IMR-90 (cell line): ENCODE measurements around the gene ZSCAN5A. TPM values are rescaled to one million over a fixed set of nuclear protein-coding genes. Genes with fewer than 3 reads are reported as not detected.

Source experiments
- ATAC-seq: fragments of 200-7000 bp; cut with Tn5 transposase; 2 replicates; pipeline ENCODE4 v1.9.1; 2020; ENCODE audit warnings: low read depth, mild to moderate bottlenecking, moderate library complexity
- BruUV-seq: library from RNA; stranded (reverse); fragments of 400-500 nt; replicated peaks from 2 replicates; lab custom pipeline; 2021; lab: Mats Ljungman, UMichigan
- CTCF ChIA-PET: fragments of 300-600 bp; formaldehyde crosslinking; extraction: SDS; loops from one replicate; lab custom pipeline; 2021; ENCODE audit warnings: antibody characterized with exemption; lab: Yijun Ruan, JAX
- POLR2A ChIA-PET: fragments of 300-600 bp; sonication (Branson Sonifier 250); formaldehyde crosslinking; loops from one replicate; lab custom pipeline; 2022; ENCODE audit warnings: antibody characterized with exemption; ENCODE audit not compliant: unreplicated experiment; lab: Charles Lee
- DNase-seq: peaks from one replicate; pipeline ENCODE4 v3.0.0; 2013
- H2AFZ ChIP-seq: replicated peaks from 2 replicates; pipeline ENCODE3; 2013; ENCODE audit warnings: low read length, mild to moderate bottlenecking; ENCODE audit not compliant: poor library complexity
- H2AK5ac ChIP-seq: 2 replicates; pipeline ENCODE4 v1.6.1; 2013; ENCODE audit warnings: low read depth, low read length, inconsistent platforms
- H2AK9ac ChIP-seq: replicated peaks from 2 replicates; pipeline ENCODE3; 2013; ENCODE audit warnings: mild to moderate bottlenecking, low read depth, low read length, moderate library complexity; ENCODE audit not compliant: poor library complexity
- H2BK120ac ChIP-seq: 2 replicates; pipeline ENCODE4 v1.6.1; 2013; ENCODE audit warnings: low read depth, low read length, inconsistent platforms
- H2BK15ac ChIP-seq: 3 replicates; pipeline ENCODE4 v1.6.1; 2013; ENCODE audit warnings: low read depth, low read length, inconsistent platforms
- H2BK20ac ChIP-seq: 2 replicates; pipeline ENCODE4 v1.6.1; 2013; ENCODE audit warnings: low read depth, mild to moderate bottlenecking, inconsistent platforms, low read length, moderate library complexity
- H2BK5ac ChIP-seq: 2 replicates; pipeline ENCODE4 v1.6.1; 2013; ENCODE audit warnings: mild to moderate bottlenecking, low read depth, low read length, inconsistent platforms; ENCODE audit not compliant: poor library complexity, severe bottlenecking
- H3K14ac ChIP-seq: replicated peaks from 2 replicates; pipeline ENCODE4 v1.6.1; 2013; ENCODE audit warnings: low read depth, low read length, inconsistent platforms
- H3K18ac ChIP-seq: 2 replicates; pipeline ENCODE4 v1.6.1; 2013; ENCODE audit warnings: low read depth, low read length, control low read depth
- H3K23ac ChIP-seq: 2 replicates; pipeline ENCODE4 v1.6.1; 2013; ENCODE audit warnings: low read depth, low read length, inconsistent platforms
- H3K27ac ChIP-seq: 2 replicates; pipeline ENCODE4 v1.5.1; 2013; ENCODE audit warnings: mild to moderate bottlenecking, control low read depth, low read length; ENCODE audit not compliant: insufficient read depth
- H3K27me3 ChIP-seq: 2 replicates; pipeline ENCODE4 v1.6.1; 2013; ENCODE audit warnings: low read length; ENCODE audit not compliant: control insufficient read depth, insufficient read depth
- H3K36me3 ChIP-seq: 2 replicates; pipeline ENCODE4 v1.6.1; 2013; ENCODE audit warnings: low read length, mixed read lengths; ENCODE audit not compliant: control insufficient read depth, insufficient read depth
- H3K4ac ChIP-seq: 2 replicates; pipeline ENCODE4 v1.6.1; 2013; ENCODE audit warnings: low read depth, low read length, inconsistent platforms
- H3K4me1 ChIP-seq: 2 replicates; pipeline ENCODE4 v1.6.1; 2013; ENCODE audit warnings: low read length, mixed read lengths; ENCODE audit not compliant: control insufficient read depth, insufficient read depth
- H3K4me2 ChIP-seq: 2 replicates; pipeline ENCODE4 v1.6.1; 2013; ENCODE audit warnings: low read depth, mild to moderate bottlenecking, control low read depth, low read length, moderate library complexity
- H3K4me3 ChIP-seq: 2 replicates; pipeline ENCODE4 v1.5.1; 2013; ENCODE audit warnings: low read depth, mild to moderate bottlenecking, control low read depth, low read length, moderate library complexity; ENCODE audit not compliant: insufficient read depth
- H3K56ac ChIP-seq: 2 replicates; pipeline ENCODE4 v1.6.1; 2013; ENCODE audit warnings: low read length, inconsistent platforms; ENCODE audit not compliant: insufficient read depth; ENCODE audit errors: extremely low read depth
- H3K79me1 ChIP-seq, 2 experiments: 2 replicates each; pipeline ENCODE4 v1.6.1; 2013; ENCODE audit warnings: low read length in 2 of 2, inconsistent platforms in 1 of 2, low read depth in 1 of 2
- H3K9ac ChIP-seq: 2 replicates; pipeline ENCODE4 v1.6.1; 2013; ENCODE audit warnings: low read depth, low read length, control low read depth
- H3K9me1 ChIP-seq: 2 replicates; pipeline ENCODE4 v1.6.1; 2013; ENCODE audit warnings: low read length, inconsistent platforms; ENCODE audit not compliant: insufficient read depth
- H3K9me3 ChIP-seq: 2 replicates; pipeline ENCODE4 v1.6.1; 2013; ENCODE audit warnings: low read length; ENCODE audit not compliant: control insufficient read depth, insufficient read depth
- H4K20me1 ChIP-seq: 2 replicates; pipeline ENCODE4 v1.6.1; 2013; ENCODE audit warnings: low read length, inconsistent platforms; ENCODE audit not compliant: insufficient read depth
- H4K5ac ChIP-seq: 2 replicates; pipeline ENCODE4 v1.6.1; 2013; ENCODE audit warnings: mild to moderate bottlenecking, low read depth, low read length, control low read depth
- H4K8ac ChIP-seq, 2 experiments: 2 replicates each; pipeline ENCODE4 v1.6.1; 2013; ENCODE audit warnings: low read depth in 2 of 2, low read length in 2 of 2, control low read depth in 1 of 2, inconsistent platforms in 1 of 2
- H4K91ac ChIP-seq: 2 replicates; pipeline ENCODE4 v1.6.1; 2013; ENCODE audit warnings: low read depth, low read length, inconsistent platforms; ENCODE audit not compliant: insufficient read depth
- BHLHE40 ChIP-seq: fragments of 150-350 bp; IDR thresholded peaks from 2 replicates; pipeline ENCODE4 v1.6.1; 2016; ENCODE audit warnings: mild to moderate bottlenecking, low read depth, low read length
- CEBPB ChIP-seq: IDR thresholded peaks from 2 replicates; pipeline ENCODE4 v1.6.1; 2012; ENCODE audit warnings: low read depth, low read length, improper control_type of control experiment
- CHD1 ChIP-seq: IDR thresholded peaks from 2 replicates; pipeline ENCODE4 v1.6.1; 2012; ENCODE audit warnings: low read depth, low read length, improper control_type of control experiment
- MAFK ChIP-seq: IDR thresholded peaks from 2 replicates; pipeline ENCODE4 v1.6.1; 2012; ENCODE audit warnings: low read depth, low read length, improper control_type of control experiment
- MXI1 ChIP-seq: IDR thresholded peaks from 2 replicates; pipeline ENCODE4 v1.6.1; 2012; ENCODE audit warnings: low read depth, mild to moderate bottlenecking, low read length, moderate library complexity, borderline replicate concordance
- RAD21 ChIP-seq: IDR thresholded peaks from 2 replicates; pipeline ENCODE4 v1.6.1; 2012; ENCODE audit warnings: low read length, improper control_type of control experiment
- RFX5 ChIP-seq: IDR thresholded peaks from 2 replicates; pipeline ENCODE4 v1.8.0; 2012; ENCODE audit warnings: low read depth, mild to moderate bottlenecking, low read length, moderate library complexity
- SMC3 ChIP-seq: fragments of 150-350 bp; IDR thresholded peaks from 2 replicates; pipeline ENCODE4 v1.6.1; 2016; ENCODE audit warnings: low read depth, mild to moderate bottlenecking, antibody characterized with exemption, low read length, moderate library complexity
- WGBS, 2 experiments: methylation state at CpG; one replicate each; pipeline versions ENCODE4 v1.1.5 to v1.1.7; 2013; ENCODE audit warnings: missing lambda C conversion rate in 2 of 2; ENCODE audit not compliant: insufficient read length in 1 of 2; ENCODE audit errors: extremely low coverage in 2 of 2; 5-methylcytosine and 5-hydroxymethylcytosine counted together
- dilution Hi-C: fragments of 300-500 bp; cut with HindIII; formaldehyde crosslinking; loops from one replicate; pipeline ENCODE4 v1.14.3; 2018; ENCODE audit warnings: low sequenced_read_pairs; ENCODE audit not compliant: unreplicated experiment
- in situ Hi-C: fragments of 300-500 bp; cut with MboI; formaldehyde crosslinking; loops from 3 replicates; pipeline ENCODE4 v1.14.3; 2019; ENCODE audit warnings: low sequenced_read_pairs, inconsistent platforms, mixed read lengths
- intact Hi-C: fragments of 100-400 bp; cut with micrococcal nuclease; formaldehyde crosslinking; loops from 2 replicates; pipeline ENCODE4 v1.10.0; 2022
- polyA plus RNA-seq, 3 experiments: library from polyadenylated mRNA; depleted of rRNA; stranded (reverse); fragments of >200 nt; gene quantifications; 2 replicates each; pipeline ENCODE4 v1.2.3, GENCODE V29; 2012; ENCODE audit warnings: low replicate concordance in 1 of 3
- total RNA-seq: library from RNA; depleted of rRNA; stranded (reverse); fragments of >200 nt; gene quantifications from 2 replicates; pipeline ENCODE4 v1.2.3, GENCODE V29; 2012
- TF ChIP-seq, protein P1 (sequence below): fragments of 150-350 bp; IDR thresholded peaks from 2 replicates; pipeline ENCODE4 v1.6.1; 2017; ENCODE audit warnings: mild to moderate bottlenecking, antibody characterized with exemption, low read length, low read depth

ZSCAN5A gene
- total and polyA plus RNA-seq, 2 of the 4 experiments (the other 2 are of a cell fraction) = 4.3 to 5.0 TPM

- Histone ChIP-seq H3K4me3 (no peak overlapping the region), H3K4ac (no peak overlapping the region), H2BK120ac (no peak overlapping the region), H3K4me2 (no peak overlapping the region), H4K5ac (no peak overlapping the region), H3K9me1 (no peaks in the 10 kb centered on the region), H4K91ac (no peak overlapping the region), H3K56ac (no peak overlapping the region), H3K9ac (no peak overlapping the region), H3K23ac (no peak overlapping the region), H4K20me1 (no peaks in the 10 kb centered on the region), H3K14ac (no peak overlapping the region), H3K27me3 (no peaks in the 10 kb centered on the region), H2AFZ (no peak overlapping the region), H3K9me3 (no peaks in the 10 kb centered on the region), H2BK5ac (no peak overlapping the region), H3K18ac (no peak overlapping the region), H3K36me3 (peaks cover 13% of the 10 kb centered on the region), H3K79me1 (no peaks in the 10 kb centered on the region), H2AK9ac (no peak overlapping the region), H3K4me1 (no peaks in the 10 kb centered on the region), H2AK5ac (no peak overlapping the region), H3K27ac (no peak overlapping the region), H2BK20ac (no peak overlapping the region), H4K8ac (no peak overlapping the region), H2BK15ac (no peak overlapping the region)
- TF ChIP-seq MXI1 (no peak), MAFK (peak; percentile 65), SMC3 (no peak), RFX5 (no peak), CHD1 (no peak), RAD21 (no peak), BHLHE40 (no peak), CEBPB (no peak)
- TF ChIP-seq, protein P1, sequence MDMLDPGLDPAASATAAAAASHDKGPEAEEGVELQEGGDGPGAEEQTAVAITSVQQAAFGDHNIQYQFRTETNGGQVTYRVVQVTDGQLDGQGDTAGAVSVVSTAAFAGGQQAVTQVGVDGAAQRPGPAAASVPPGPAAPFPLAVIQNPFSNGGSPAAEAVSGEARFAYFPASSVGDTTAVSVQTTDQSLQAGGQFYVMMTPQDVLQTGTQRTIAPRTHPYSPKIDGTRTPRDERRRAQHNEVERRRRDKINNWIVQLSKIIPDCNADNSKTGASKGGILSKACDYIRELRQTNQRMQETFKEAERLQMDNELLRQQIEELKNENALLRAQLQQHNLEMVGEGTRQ = no peak
- BruUV-seq = no TSS peak
- POLR2A ChIA-PET = no interaction called here
- ATAC-seq = no peak; the same call in 1 of the 2 replicates
- peak; percentile 15 for DNase-seq
- WGBS, 2 experiments = 95% methylated on average over 3 of the region's 4 CpGs; no CpG with 5 or more reads in 1 of the 2 experiments
- intact Hi-C loops (no loop called here), in situ Hi-C loops (no loop called here), dilution Hi-C loops (no loop called here)
- CTCF ChIA-PET = no interaction called here
Observed at GRCh38 chr19:56294549-56294948, 20.1 kb downstream of the ZSCAN5A start.
